RWPE1 (cell line): ENCODE measurements around the gene HEBP2.
"Not testable (repeated sequence)": the region's sequence is repeated elsewhere in the genome, so short reads cannot be mapped to it uniquely, and the experiment has no call there.

Experiments
- CTCF ChIA-PET: fragments of 350-600 bp; sonication (Branson Sonifier 250); formaldehyde crosslinking; extraction: SDS; loops from one replicate; lab custom pipeline; 2021; lab: Yijun Ruan, JAX
- POLR2A ChIA-PET: fragments of 400-600 bp; formaldehyde crosslinking; extraction: SDS; loops from one replicate; lab custom pipeline; 2020; ENCODE audit warnings: antibody characterized with exemption; ENCODE audit not compliant: low non-redundant PET; lab: Yijun Ruan, JAX
- DNase-seq: peaks from one replicate; pipeline ENCODE4 v3.0.0; 2012; ENCODE audit warnings: low spot score
- H3K27ac ChIP-seq: fragments of 450-650 bp; 2 replicates; pipeline ENCODE4 v1.5.1; 2017
- CTCF ChIP-seq: fragments of 450-650 bp; conservative IDR thresholded peaks from 2 replicates; pipeline ENCODE4 v1.5.1; 2017; ENCODE audit warnings: low read depth, mild to moderate bottlenecking

HEBP2 gene

GRCh38 chr6:138403801-138404665 lies at the start of gene HEBP2:
Gene HEBP2, plus strand, starts transcription at chr6:138404223. Its CDS starts 273 bp downstream, at chr6:138404496.
- CTCF ChIA-PET = interaction anchor here (0.6 to 0.8 kb wide), 6 partner anchors 21 to 1849 kb away, joined by 3 to 6 read pairs (median 4); no protein-coding TSS in a partner anchor
- POLR2A ChIA-PET = interaction anchor here (0.6 kb wide), 1 partner anchor 143 kb away, joined by 3 read pairs; no protein-coding TSS in a partner anchor
- TF ChIP-seq CTCF = peak; percentile 64
- peak; percentile 89 for DNase-seq
- H3K27ac ChIP-seq = peak within 1 kb of the TSS; percentile 86

- POLR2A ChIA-PET = no interaction called here
- TF ChIP-seq CTCF = no peak
- DNase-seq = no peak
- H3K27ac ChIP-seq = no peak overlapping the region
- CTCF ChIA-PET = no interaction called here
These were observed 46.1 kb upstream of the HEBP2 start for GRCh38 chr6:138357928-138358327.

GRCh38 chr6:138368684-138369083 lies 35.3 kb upstream of the HEBP2 start:
- not testable (repeated sequence) for DNase-seq

DNA sequence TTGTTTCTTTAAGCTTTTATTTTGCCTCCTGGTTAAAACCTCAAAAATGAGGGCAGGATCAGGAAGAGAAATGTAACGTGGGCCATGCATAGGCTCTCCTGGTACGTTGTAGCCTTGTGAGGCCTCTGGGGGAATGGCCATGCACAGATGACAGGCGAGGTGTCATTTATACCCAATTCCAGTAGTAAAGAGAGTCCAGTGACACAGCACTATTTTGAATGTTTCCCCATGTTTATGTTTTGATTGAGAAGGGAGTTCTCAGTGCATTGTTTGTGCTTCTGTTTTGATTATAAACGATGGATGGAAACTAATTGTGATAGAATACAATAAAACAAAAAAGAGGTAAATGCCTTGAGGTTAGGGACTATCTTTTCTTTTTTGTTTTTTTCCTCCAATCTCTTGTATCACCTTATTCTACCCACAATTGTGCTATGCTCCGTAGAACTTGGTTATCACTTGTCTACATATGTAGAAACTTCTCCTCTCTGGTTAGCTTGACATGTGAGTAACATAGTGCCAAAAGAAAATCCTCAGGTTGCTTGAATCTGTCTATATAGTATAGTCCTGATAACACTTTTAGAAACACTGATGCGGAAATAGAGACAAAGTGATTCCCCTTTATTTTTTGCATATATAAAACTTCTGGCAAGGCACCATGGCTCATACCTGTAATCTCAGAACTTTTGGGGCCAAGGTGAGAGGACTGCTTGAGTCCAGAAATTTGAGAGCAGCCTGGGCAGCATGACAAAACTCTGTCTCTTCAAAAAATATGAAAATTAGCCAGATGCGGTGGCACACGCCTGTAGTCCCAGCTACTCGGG lies 33.2 kb upstream of the HEBP2 start:
- TF ChIP-seq CTCF = no peak
- H3K27ac ChIP-seq = no peak overlapping the region
- ChIA-PET POLR2A (no interaction called here), CTCF (interaction anchor here (0.6 kb wide), 1 partner anchor 1049 kb away, joined by 3 read pairs; no protein-coding TSS in a partner anchor)
- no peak for DNase-seq

More at GRCh38 chr6:138368684-138369083, 35.3 kb upstream of the HEBP2 start:
- POLR2A ChIA-PET, CTCF ChIA-PET, H3K27ac ChIP-seq: not testable (repeated sequence)

DNA sequence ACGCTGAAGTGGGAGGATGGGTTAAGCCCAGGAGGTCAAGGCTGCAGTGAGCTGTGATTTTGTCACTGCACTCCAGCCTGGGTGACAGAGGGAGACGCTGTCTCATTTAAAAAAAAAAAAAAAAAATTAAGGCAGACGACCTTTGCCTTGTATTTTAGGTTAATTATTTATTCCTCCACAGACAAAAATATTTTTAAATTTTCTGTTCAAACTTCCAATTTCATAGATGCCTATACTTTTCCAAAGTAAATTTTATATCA lies 32.6 kb upstream of the HEBP2 start:
- H3K27ac ChIP-seq = no peak overlapping the region
- no peak for TF ChIP-seq CTCF
- CTCF ChIA-PET = no interaction called here
- POLR2A ChIA-PET = no interaction called here
- DNase-seq = no peak

- H3K27ac ChIP-seq = no peak overlapping the region
- DNase-seq = no peak
- ChIA-PET CTCF (no interaction called here), POLR2A (no interaction called here)
- no peak for TF ChIP-seq CTCF
These were observed 32.3 kb upstream of the HEBP2 start for GRCh38 chr6:138371720-138372119.
